GM23338 (cell line): Measurements from ENCODE around the gene ATP2B1. TPM values are rescaled to one million over a fixed set of nuclear protein-coding genes. Genes with fewer than 3 reads are reported as not detected.

Experiments used
- ATAC-seq: fragments of 200-7000 bp; cut with Tn5 transposase; 3 replicates; pipeline ENCODE4 v1.9.1; 2020
- DNase-seq: peaks from one replicate; pipeline ENCODE4 v3.0.0-alpha.2; 2015; ENCODE audit warnings: low spot score
- H2AFZ ChIP-seq: fragments of 200-600 bp; sonication (generic); 2 replicates; pipeline ENCODE4 v1.8.0; 2016; ENCODE audit warnings: antibody characterized with exemption, mild to moderate bottlenecking, moderate library complexity
- H3F3A ChIP-seq: fragments of 200-600 bp; sonication (generic); replicated peaks from 2 replicates; pipeline ENCODE4 v1.8.0; 2017; ENCODE audit warnings: antibody characterized with exemption, mixed run types, low read depth
- H3K27ac ChIP-seq: fragments of 200-600 bp; sonication (generic); 2 replicates; pipeline ENCODE4 v1.6.1; 2016; ENCODE audit warnings: low read depth
- H3K27me3 ChIP-seq: fragments of 200-600 bp; sonication (generic); 2 replicates; pipeline ENCODE4 v1.8.0; 2016; ENCODE audit warnings: mild to moderate bottlenecking, mixed run types, moderate library complexity; ENCODE audit not compliant: insufficient read depth
- H3K36me3 ChIP-seq: fragments of 200-600 bp; sonication (generic); 2 replicates; pipeline ENCODE4 v1.8.0; 2016; ENCODE audit warnings: mild to moderate bottlenecking; ENCODE audit not compliant: insufficient read depth
- H3K4me1 ChIP-seq: fragments of 200-600 bp; sonication (generic); 2 replicates; pipeline ENCODE4 v1.8.0; 2016; ENCODE audit warnings: mild to moderate bottlenecking, moderate library complexity; ENCODE audit not compliant: insufficient read depth
- H3K4me2 ChIP-seq: fragments of 200-600 bp; sonication (generic); 2 replicates; pipeline ENCODE4 v1.7.1; 2017; ENCODE audit warnings: mixed run types
- H3K4me3 ChIP-seq: fragments of 200-600 bp; sonication (generic); 2 replicates; pipeline ENCODE4 v1.6.1; 2016; ENCODE audit warnings: mixed run types
- H3K79me2 ChIP-seq: fragments of 200-600 bp; sonication (generic); replicated peaks from 2 replicates; pipeline ENCODE4 v1.8.0; 2017; ENCODE audit warnings: mild to moderate bottlenecking; ENCODE audit not compliant: insufficient read depth
- H3K9me2 ChIP-seq: fragments of 200-600 bp; sonication (generic); 2 replicates; pipeline ENCODE4 v1.8.0; 2017; ENCODE audit not compliant: insufficient read depth
- H4K20me1 ChIP-seq: fragments of 200-600 bp; sonication (generic); replicated peaks from 2 replicates; pipeline ENCODE4 v1.8.0; 2017; ENCODE audit warnings: mild to moderate bottlenecking; ENCODE audit not compliant: insufficient read depth
- H3K27ac Mint-ChIP-seq: 2 replicates; pipeline ENCODE4 v1.8.0; 2020; ENCODE audit warnings: inconsistent platforms, mild to moderate bottlenecking, moderate library complexity, mixed read lengths
- H3K27me3 Mint-ChIP-seq: 3 replicates; pipeline ENCODE4 v1.8.0; 2022; ENCODE audit warnings: low read depth, mild to moderate bottlenecking, moderate library complexity, mixed read lengths, inconsistent platforms; ENCODE audit not compliant: insufficient read depth, poor library complexity
- H3K36me3 Mint-ChIP-seq: 3 replicates; pipeline ENCODE4 v1.8.0; 2021; ENCODE audit warnings: low read depth, mild to moderate bottlenecking, inconsistent platforms, moderate library complexity, mixed read lengths
- H3K4me1 Mint-ChIP-seq: 3 replicates; pipeline ENCODE4 v1.8.0; 2020; ENCODE audit warnings: mild to moderate bottlenecking, inconsistent platforms, mixed read lengths
- H3K4me3 Mint-ChIP-seq: 3 replicates; pipeline ENCODE4 v1.8.0; 2021; ENCODE audit warnings: moderate library complexity, mild to moderate bottlenecking, inconsistent platforms, mixed read lengths
- H3K9me3 Mint-ChIP-seq: 3 replicates; pipeline ENCODE4 v1.8.0; 2020; ENCODE audit warnings: moderate library complexity, mild to moderate bottlenecking, inconsistent platforms, mixed read lengths
- ETS1 ChIP-seq: IDR thresholded peaks from 2 replicates; pipeline ENCODE4 v1.6.1; 2016; ENCODE audit warnings: antibody characterized with exemption
- EZH2 ChIP-seq: fragments of 200-600 bp; sonication (generic); IDR thresholded peaks from one replicate; pipeline ENCODE4 v1.8.0; 2017; ENCODE audit warnings: antibody characterized with exemption, mild to moderate bottlenecking, low read depth; ENCODE audit not compliant: unreplicated experiment
- EZH2phosphoT487 ChIP-seq: fragments of 200-600 bp; sonication (generic); IDR thresholded peaks from one replicate; pipeline ENCODE4 v1.8.1; 2018; ENCODE audit warnings: antibody characterized with exemption; ENCODE audit not compliant: unreplicated experiment
- NANOG ChIP-seq: IDR thresholded peaks from 2 replicates; pipeline ENCODE4 v1.6.1; 2016; ENCODE audit warnings: antibody characterized with exemption, borderline replicate concordance
- REST ChIP-seq: IDR thresholded peaks from one replicate; pipeline ENCODE4 v1.6.1; 2018; ENCODE audit warnings: antibody characterized with exemption; ENCODE audit not compliant: unreplicated experiment
- STAT1 ChIP-seq: IDR thresholded peaks from one replicate; pipeline ENCODE4 v1.6.1; 2016; ENCODE audit warnings: antibody characterized with exemption; ENCODE audit not compliant: unreplicated experiment
- ZNF114 ChIP-seq: fragments of 250-450 bp; sonication (Bioruptor Pico); IDR thresholded peaks from 2 replicates; pipeline ENCODE4 v1.5.0; 2020; ENCODE audit warnings: mild to moderate bottlenecking, moderate library complexity
- ZNF331 ChIP-seq: fragments of 250-450 bp; sonication (Bioruptor Pico); IDR thresholded peaks from 2 replicates; pipeline ENCODE4 v1.5.0; 2020; ENCODE audit warnings: low read depth, mild to moderate bottlenecking, moderate library complexity
- ZNF462 ChIP-seq: fragments of 250-450 bp; sonication (Bioruptor Pico); IDR thresholded peaks from 2 replicates; pipeline ENCODE4 v1.5.0; 2020; ENCODE audit warnings: mild to moderate bottlenecking, moderate library complexity
- polyA plus RNA-seq: library from polyadenylated mRNA; unstranded; fragments of >200 nt; fragmentation: Nextera tagmentation; extraction: Ambion mirVana; gene quantifications from 2 replicates; pipeline ENCODE4 v1.2.1, GENCODE V29; 2016
- total RNA-seq: library from RNA; depleted of rRNA; stranded (reverse); fragments of >200 nt; shearing (Covaris generic); gene quantifications from 2 replicates; pipeline ENCODE4 v1.2.3, GENCODE V29; 2014

The ATP2B1 gene
- total and polyA plus RNA-seq, 2 experiments from 2014 or later: 39.3 to 42.3 TPM

- ATAC-seq (no peak), DNase-seq (no peak)
- Histone ChIP-seq H3K9me2 (no peaks in the 10 kb centered on the region), H2AFZ (no peak overlapping the region), H3K4me3 (no peak overlapping the region), H3K27me3 (no peaks in the 10 kb centered on the region), H3K4me1 (no peaks in the 10 kb centered on the region), H3K27ac (no peak overlapping the region), H4K20me1 (no peaks in the 10 kb centered on the region), H3K79me2 (no peaks in the 10 kb centered on the region), H3K36me3 (no peaks in the 10 kb centered on the region), H3K4me2 (no peak overlapping the region), H3F3A (no peaks in the 10 kb centered on the region)
- TF ChIP-seq ETS1 (no peak), EZH2 (no peak), STAT1 (no peak), ZNF114 (CRISPR knock-in tag) (no peak)
- H3K36me3 Mint-ChIP-seq: no peaks in the 10 kb centered on the region
- no peak overlapping the region for H3K27ac Mint-ChIP-seq
- H3K27me3 Mint-ChIP-seq: peaks cover 3% of the 10 kb centered on the region
- H3K9me3 Mint-ChIP-seq: no peaks in the 10 kb centered on the region
- H3K4me1 Mint-ChIP-seq: no peaks in the 10 kb centered on the region
- no peak overlapping the region for H3K4me3 Mint-ChIP-seq
Observed at GRCh38 chr12:89756585-89757398, 48.2 kb upstream of the ATP2B1 start.

GRCh38 chr12:89756194-89756584, 47.6 kb upstream of the ATP2B1 start:
- no peak overlapping the region for H3K27ac ChIP-seq
- Mint-ChIP-seq H3K9me3 (no peaks in the 10 kb centered on the region; the same call in 2 of the 3 replicates), H3K36me3 (no peaks in the 10 kb centered on the region), H3K27ac (peak overlapping the region; percentile 55; the same call in 1 of the 2 replicates), H3K27me3 (peaks cover 3% of the 10 kb centered on the region), H3K4me3 (no peak overlapping the region), H3K4me1 (no peaks in the 10 kb centered on the region)
- ATAC-seq (no peak), DNase-seq (no peak)
- no peak overlapping the region for H3K4me2 ChIP-seq
- H3K36me3 ChIP-seq: no peaks in the 10 kb centered on the region
- H3K4me3 ChIP-seq: no peak overlapping the region
- no peaks in the 10 kb centered on the region for H3K27me3 ChIP-seq
- no peak overlapping the region for H2AFZ ChIP-seq
- no peaks in the 10 kb centered on the region for H3F3A ChIP-seq
- no peaks in the 10 kb centered on the region for H4K20me1 ChIP-seq
- H3K4me1 ChIP-seq: no peaks in the 10 kb centered on the region
- H3K79me2 ChIP-seq: no peaks in the 10 kb centered on the region
- H3K9me2 ChIP-seq: no peaks in the 10 kb centered on the region
- TF ChIP-seq ZNF462 (CRISPR knock-in tag) (no peak), ZNF331 (no peak), EZH2phosphoT487 (no peak), NANOG (no peak), REST (no peak), ZNF114 (CRISPR knock-in tag) (no peak)
